K562 (cell line): ENCODE measurements around the gene METAP2. TPM values are rescaled to one million over a fixed set of nuclear protein-coding genes. Genes with fewer than 3 reads are reported as not detected.

Experiments used
- CREB3L1 ChIP-seq: fragments of 450-650 bp; IDR thresholded peaks from 2 replicates; pipeline ENCODE4 v1.6.1; 2014; ENCODE audit warnings: low read depth, mild to moderate bottlenecking, moderate library complexity, borderline replicate concordance
- FOXA3 ChIP-seq, 2 experiments: fragments of 450-650 bp in 1 of 2; sonication (generic) in 1 of 2; formaldehyde crosslinking; IDR thresholded peaks in 1 of 2; conservative IDR thresholded peaks in 1 of 2; 2 replicates each; pipeline versions ENCODE4 v1.4.0 to v1.8.0; 2020 to 2022; ENCODE audit warnings: mild to moderate bottlenecking in 2 of 2, missing genetic modification reagents in 1 of 2
- HNRNPH1 ChIP-seq: fragments of 200-400 bp; formaldehyde crosslinking; optimal IDR thresholded peaks from 2 replicates; pipeline ENCODE3; 2017; ENCODE audit warnings: low read depth, mild to moderate bottlenecking, low read length, moderate library complexity
- LEF1 ChIP-seq: fragments of 450-650 bp; IDR thresholded peaks from 2 replicates; pipeline ENCODE4 v1.6.1; 2016; ENCODE audit warnings: mild to moderate bottlenecking
- MCM2 ChIP-seq: fragments of 450-650 bp; IDR thresholded peaks from 2 replicates; pipeline ENCODE4 v1.6.1; 2017; ENCODE audit warnings: low read depth, mild to moderate bottlenecking
- MLLT1 ChIP-seq, 2 experiments: fragments of 450-650 bp; IDR thresholded peaks; 2 replicates each; pipeline ENCODE4 v1.6.1; 2016
- NCOA1 ChIP-seq: fragments of 450-650 bp; IDR thresholded peaks from 2 replicates; pipeline ENCODE4 v1.6.1; 2016; ENCODE audit warnings: low read depth
- PML ChIP-seq: IDR thresholded peaks from 2 replicates; pipeline ENCODE4 v1.6.1; 2012; ENCODE audit warnings: low read length, inconsistent platforms
- RBM34 ChIP-seq: fragments of 200-400 bp; formaldehyde crosslinking; IDR thresholded peaks from 2 replicates; pipeline ENCODE4 v1.6.1; 2018; ENCODE audit warnings: low read length, borderline replicate concordance; ENCODE audit not compliant: insufficient read depth
- REST ChIP-seq, 2 experiments: fragments of 450-650 bp; formaldehyde crosslinking in 1 of 2; IDR thresholded peaks; 2 replicates each; pipeline versions ENCODE4 v1.4.0 to v1.6.1; 2014 to 2020; ENCODE audit warnings: mild to moderate bottlenecking in 2 of 2, borderline replicate concordance in 1 of 2, low read depth in 1 of 2
- SIN3A ChIP-seq, 2 experiments: fragments of 150-350 bp in 1 of 2; IDR thresholded peaks; 2 replicates each; pipeline ENCODE4 v1.6.1; 2011 to 2016; ENCODE audit warnings: borderline replicate concordance in 2 of 2, low read depth in 2 of 2, low read length in 2 of 2, mild to moderate bottlenecking in 2 of 2, moderate library complexity in 2 of 2; ENCODE audit not compliant: control insufficient read depth in 1 of 2
- SMARCA5 ChIP-seq: fragments of 450-650 bp; IDR thresholded peaks from 2 replicates; pipeline ENCODE4 v1.6.1; 2016
- SNRNP70 ChIP-seq: fragments of 200-400 bp; formaldehyde crosslinking; optimal IDR thresholded peaks from 2 replicates; pipeline ENCODE3; 2017; ENCODE audit warnings: low read depth, low read length
- USF1 ChIP-seq: sonication (generic); formaldehyde crosslinking; IDR thresholded peaks from 2 replicates; pipeline ENCODE4 v1.9.0; 2022; ENCODE audit warnings: mild to moderate bottlenecking, missing genetic modification reagents
- ZNF140 ChIP-seq: fragments of 250-450 bp; sonication (Bioruptor Pico); IDR thresholded peaks from 2 replicates; pipeline ENCODE4 v1.8.0; 2021; ENCODE audit warnings: moderate library complexity, mild to moderate bottlenecking, inconsistent platforms
- ZNF408 ChIP-seq: fragments of 250-450 bp; sonication (Bioruptor Pico); IDR thresholded peaks from 2 replicates; pipeline ENCODE4 v1.4.0; 2020; ENCODE audit warnings: low read depth, mild to moderate bottlenecking, moderate library complexity
- ZSCAN29 ChIP-seq: fragments of 450-650 bp; IDR thresholded peaks from 2 replicates; pipeline ENCODE4 v1.6.1; 2017
- polyA plus RNA-seq, 8 experiments: library from polyadenylated mRNA; depleted of rRNA in 4 of 8; stranded (reverse) in 5 of 8; unstranded in 3 of 8; fragments of >200 nt; fragmentation: Nextera tagmentation in 2 of 8; fragmentation: Illumina TruSeq in 1 of 8; extraction: Ambion mirVana in 2 of 8; extraction: Trizol in 1 of 8; gene quantifications; 2 replicates each; pipeline versions ENCODE4 v1.2.1 to v1.2.3, GENCODE V29; 2011 to 2014; ENCODE audit warnings: inconsistent platforms in 1 of 8, missing spikeins in 1 of 8
- total RNA-seq, 7 experiments: library from RNA; depleted of rRNA in 6 of 7; stranded (reverse); fragments of >200 nt in 6 of 7; fragmentation: Illumina TruSeq in 2 of 7; extraction: Trizol in 2 of 7; gene quantifications; 2 replicates each; pipeline versions ENCODE4 v1.2.1 to v1.2.3, GENCODE V29; 2011 to 2021; ENCODE audit warnings: low replicate concordance in 1 of 7

METAP2 gene
- total and polyA plus RNA-seq, 9 of the 15 experiments (the other 6 are each of a cell fraction or from before 2014, with no cell fraction given), result 75.5 to 205 (median 164) TPM

GRCh38 chr12:95516757-95517156 is 42.8 kb downstream of the METAP2 start (continued):
- no peak for TF ChIP-seq SNRNP70
- no peak for TF ChIP-seq ZNF408 (CRISPR knock-in tag)
- TF ChIP-seq USF1 (CRISPR knock-in tag), result no peak
- TF ChIP-seq LEF1, result peak; percentile 57; the same call in 1 of the 2 replicates
- TF ChIP-seq RBM34, result no peak
- no peak for TF ChIP-seq SIN3A (IDR thresholded peaks at IDR 0.05; ENCODE audit: borderline replicate concordance in 2 of 2, control insufficient read depth in 1 of 2, low read depth in 2 of 2, low read length in 2 of 2)
- TF ChIP-seq REST (IDR thresholded peaks at IDR 0.05; ENCODE audit: borderline replicate concordance), result peak; percentile 5; the same call in 1 of the 2 replicates
- no peak for TF ChIP-seq REST (CRISPR knock-in tag; IDR thresholded peaks at IDR 0.05; ENCODE audit: low read depth)
- TF ChIP-seq ZSCAN29, result no peak
- TF ChIP-seq CREB3L1, result no peak
- TF ChIP-seq ZNF140 (CRISPR knock-in tag), result no peak
- TF ChIP-seq SMARCA5, result no peak
- TF ChIP-seq MCM2, result no peak
- peak in 1 of 2 experiments; percentile 88; a peak in 2 of 4 replicates for TF ChIP-seq FOXA3 (CRISPR knock-in tag; conservative IDR thresholded peaks at IDR 0.05 in 1 of 2, IDR thresholded peaks at IDR 0.05 in 1 of 2)
- TF ChIP-seq PML, result peak; percentile 82
- no peak for TF ChIP-seq HNRNPH1
- TF ChIP-seq NCOA1, result no peak
- TF ChIP-seq MLLT1 (IDR thresholded peaks at IDR 0.05), result peak in 1 of 2 experiments; percentile 83; a peak in 2 of 4 replicates
